Measurements from ENCODE around the gene LAMA4. TPM values are rescaled to one million over a fixed set of nuclear protein-coding genes. Genes with fewer than 3 reads are reported as not detected.

The LAMA4 gene
- total RNA-seq, 1 experiment from 2014 or later: 11.9 TPM

GRCh38 chr6:112283621-112284020, 29.3 kb upstream of the LAMA4 start:
- Histone ChIP-seq H3K4me3 (ENCODE audit: low read depth in 2 of 2, low read length in 2 of 2) (no peak overlapping the region), H3K36me3 (ENCODE audit: control insufficient read depth, insufficient read depth, low read length) (no peaks in the 10 kb centered on the region), H3K27me3 (ENCODE audit: control insufficient read depth, insufficient read depth, low read length) (no peaks in the 10 kb centered on the region), H3K9me3 (ENCODE audit: control insufficient read depth, insufficient read depth, low read depth, low read length) (no peaks in the 10 kb centered on the region), H3K27ac (ENCODE audit: low read length) (no peak overlapping the region), H3K4me1 (ENCODE audit: control insufficient read depth, insufficient read depth, low read length) (no peaks in the 10 kb centered on the region)
- TF ChIP-seq POLR2AphosphoS5 (IDR thresholded peaks at IDR 0.05; ENCODE audit: low read depth, low read length) (no peak), TCF7L2 (IDR thresholded peaks at IDR 0.05; ENCODE audit: low read depth, low read length) (no peak), REST (IDR thresholded peaks at IDR 0.05; ENCODE audit: insufficient read depth in 1 of 2, low read depth in 2 of 2, low read length in 1 of 2) (no peak), SIN3A (IDR thresholded peaks at IDR 0.05; ENCODE audit: borderline replicate concordance, insufficient read depth, low read depth, low read length) (no peak)
- TF ChIP-seq, protein P1, sequence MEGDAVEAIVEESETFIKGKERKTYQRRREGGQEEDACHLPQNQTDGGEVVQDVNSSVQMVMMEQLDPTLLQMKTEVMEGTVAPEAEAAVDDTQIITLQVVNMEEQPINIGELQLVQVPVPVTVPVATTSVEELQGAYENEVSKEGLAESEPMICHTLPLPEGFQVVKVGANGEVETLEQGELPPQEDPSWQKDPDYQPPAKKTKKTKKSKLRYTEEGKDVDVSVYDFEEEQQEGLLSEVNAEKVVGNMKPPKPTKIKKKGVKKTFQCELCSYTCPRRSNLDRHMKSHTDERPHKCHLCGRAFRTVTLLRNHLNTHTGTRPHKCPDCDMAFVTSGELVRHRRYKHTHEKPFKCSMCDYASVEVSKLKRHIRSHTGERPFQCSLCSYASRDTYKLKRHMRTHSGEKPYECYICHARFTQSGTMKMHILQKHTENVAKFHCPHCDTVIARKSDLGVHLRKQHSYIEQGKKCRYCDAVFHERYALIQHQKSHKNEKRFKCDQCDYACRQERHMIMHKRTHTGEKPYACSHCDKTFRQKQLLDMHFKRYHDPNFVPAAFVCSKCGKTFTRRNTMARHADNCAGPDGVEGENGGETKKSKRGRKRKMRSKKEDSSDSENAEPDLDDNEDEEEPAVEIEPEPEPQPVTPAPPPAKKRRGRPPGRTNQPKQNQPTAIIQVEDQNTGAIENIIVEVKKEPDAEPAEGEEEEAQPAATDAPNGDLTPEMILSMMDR (IDR thresholded peaks at IDR 0.05): no peak
- ATAC-seq: no peak
- no peak for DNase-seq (ENCODE audit: low read depth, low spot score)
- intact Hi-C loops (cut with micrococcal nuclease; ENCODE audit: unreplicated experiment) (no loop called here), in situ Hi-C loops (cut with HindIII; ENCODE audit: low pct_unique_long_range_greater_than_20kb, low sequenced_read_pairs) (no loop called here)
- ChIA-PET CTCF (no interaction called here), POLR2A (no interaction called here)
- no TSS peak for BruUV-seq (replicated peaks)

- POLR2A ChIA-PET: no interaction called here
- no peaks in the 10 kb centered on the region for H3K4me1 ChIP-seq (ENCODE audit: control insufficient read depth, insufficient read depth, low read length)
- CTCF ChIA-PET: interaction anchor here (1.4 kb wide), 1 partner anchor 102 kb away, joined by 6 read pairs; no protein-coding TSS in a partner anchor
- intact Hi-C loops (cut with micrococcal nuclease; ENCODE audit: unreplicated experiment): no loop called here
- H3K27ac ChIP-seq (ENCODE audit: low read length): no peak overlapping the region
- in situ Hi-C loops (cut with HindIII; ENCODE audit: low pct_unique_long_range_greater_than_20kb, low sequenced_read_pairs): no loop called here
- no peaks in the 10 kb centered on the region for H3K27me3 ChIP-seq (ENCODE audit: control insufficient read depth, insufficient read depth, low read length)
- H3K9me3 ChIP-seq (ENCODE audit: control insufficient read depth, insufficient read depth, low read depth, low read length): no peaks in the 10 kb centered on the region
- no peak overlapping the region for H3K4me3 ChIP-seq (ENCODE audit: low read depth in 2 of 2, low read length in 2 of 2)
- DNase-seq (ENCODE audit: low read depth, low spot score) (no peak), ATAC-seq (peak; percentile 85)
- H3K36me3 ChIP-seq (ENCODE audit: control insufficient read depth, insufficient read depth, low read length): no peaks in the 10 kb centered on the region
- TF ChIP-seq TCF7L2 (IDR thresholded peaks at IDR 0.05; ENCODE audit: low read depth, low read length) (no peak), SIN3A (IDR thresholded peaks at IDR 0.05; ENCODE audit: borderline replicate concordance, insufficient read depth, low read depth, low read length) (no peak), REST (IDR thresholded peaks at IDR 0.05; ENCODE audit: insufficient read depth in 1 of 2, low read depth in 2 of 2, low read length in 1 of 2) (no peak), POLR2AphosphoS5 (IDR thresholded peaks at IDR 0.05; ENCODE audit: low read depth, low read length) (no peak)
- TF ChIP-seq, protein P1 (IDR thresholded peaks at IDR 0.05): peak; percentile 45
- BruUV-seq (replicated peaks): no TSS peak
These were observed 27.7 kb upstream of the LAMA4 start for GRCh38 chr6:112281821-112282615.

Data from Panc1 (cell line).